Rectal smooth muscle tissue (tissue), 1 donor: Measurements from ENCODE around the gene PARD3.

Experiments
- H3K27ac ChIP-seq: one replicate; pipeline ENCODE4 v1.7.0; 2013; ENCODE audit warnings: low read depth, low read length, inconsistent platforms
- H3K27me3 ChIP-seq: one replicate; pipeline ENCODE4 v1.7.0; 2013; ENCODE audit warnings: low read length; ENCODE audit not compliant: control insufficient read depth, insufficient read depth
- H3K36me3 ChIP-seq: one replicate; pipeline ENCODE4 v1.7.0; 2013; ENCODE audit warnings: low read length; ENCODE audit not compliant: control insufficient read depth, insufficient read depth
- H3K4me1 ChIP-seq: one replicate; pipeline ENCODE4 v1.7.0; 2013; ENCODE audit warnings: low read length; ENCODE audit not compliant: control insufficient read depth, insufficient read depth
- H3K4me3 ChIP-seq: one replicate; pipeline ENCODE4 v1.7.0; 2013; ENCODE audit warnings: low read length
- H3K9ac ChIP-seq: one replicate; pipeline ENCODE4 v1.7.0; 2013; ENCODE audit warnings: low read length

PARD3 gene

GRCh38 chr10:34157501-34157900 lies 657.6 kb downstream of the PARD3 start:
- Histone ChIP-seq H3K27me3 (no peaks in the 10 kb centered on the region), H3K4me3 (no peak overlapping the region), H3K9ac (no peak overlapping the region), H3K27ac (no peak overlapping the region), H3K36me3 (no peaks in the 10 kb centered on the region), H3K4me1 (peaks cover 5% of the 10 kb centered on the region)

GRCh38 chr10:34156781-34157425 lies 658.2 kb downstream of the PARD3 start:
- Histone ChIP-seq H3K4me3 (no peak overlapping the region), H3K27ac (no peak overlapping the region), H3K9ac (no peak overlapping the region), H3K27me3 (no peaks in the 10 kb centered on the region), H3K36me3 (no peaks in the 10 kb centered on the region), H3K4me1 (peaks cover 5% of the 10 kb centered on the region)

GRCh38 chr10:34155812-34156211 lies 659.3 kb downstream of the PARD3 start:
- Histone ChIP-seq H3K4me1 (peaks cover 5% of the 10 kb centered on the region), H3K36me3 (no peaks in the 10 kb centered on the region), H3K9ac (no peak overlapping the region), H3K4me3 (no peak overlapping the region), H3K27me3 (no peaks in the 10 kb centered on the region), H3K27ac (no peak overlapping the region)

GRCh38 chr10:34154383-34154900 lies 660.7 kb downstream of the PARD3 start:
- no peak overlapping the region for H3K27ac ChIP-seq
- H3K9ac ChIP-seq: no peak overlapping the region
- no peaks in the 10 kb centered on the region for H3K27me3 ChIP-seq
- peaks cover 5% of the 10 kb centered on the region for H3K4me1 ChIP-seq
- H3K4me3 ChIP-seq: no peak overlapping the region
- H3K36me3 ChIP-seq: no peaks in the 10 kb centered on the region

- Histone ChIP-seq H3K9ac (no peak overlapping the region), H3K4me1 (peaks cover 5% of the 10 kb centered on the region), H3K36me3 (no peaks in the 10 kb centered on the region), H3K27ac (no peak overlapping the region), H3K27me3 (no peaks in the 10 kb centered on the region), H3K4me3 (no peak overlapping the region)
Observed at GRCh38 chr10:34153663-34154382, 661.3 kb downstream of the PARD3 start.

GRCh38 chr10:34152434-34152833 lies 662.7 kb downstream of the PARD3 start:
- no peak overlapping the region for H3K27ac ChIP-seq
- H3K9ac ChIP-seq: no peak overlapping the region
- H3K4me1 ChIP-seq: peaks cover 5% of the 10 kb centered on the region
- no peaks in the 10 kb centered on the region for H3K36me3 ChIP-seq
- H3K4me3 ChIP-seq: no peak overlapping the region
- H3K27me3 ChIP-seq: no peaks in the 10 kb centered on the region

GRCh38 chr10:34151931-34152330 lies 663.2 kb downstream of the PARD3 start:
- no peaks in the 10 kb centered on the region for H3K27me3 ChIP-seq
- H3K27ac ChIP-seq: no peak overlapping the region
- H3K4me1 ChIP-seq: peaks cover 3% of the 10 kb centered on the region
- H3K9ac ChIP-seq: no peak overlapping the region
- H3K36me3 ChIP-seq: no peaks in the 10 kb centered on the region
- no peak overlapping the region for H3K4me3 ChIP-seq

GRCh38 chr10:34151481-34151880 lies 663.6 kb downstream of the PARD3 start:
- Histone ChIP-seq H3K36me3 (no peaks in the 10 kb centered on the region), H3K27ac (no peak overlapping the region), H3K27me3 (no peaks in the 10 kb centered on the region), H3K9ac (no peak overlapping the region), H3K4me3 (no peak overlapping the region), H3K4me1 (no peaks in the 10 kb centered on the region)

GRCh38 chr10:34150103-34150502 lies 665.0 kb downstream of the PARD3 start:
- H3K27me3 ChIP-seq: no peaks in the 10 kb centered on the region

GRCh38 chr10:34148305-34148657 lies 666.8 kb downstream of the PARD3 start:
- H3K27me3 ChIP-seq: no peaks in the 10 kb centered on the region
- H3K9ac ChIP-seq: no peak overlapping the region
- H3K27ac ChIP-seq: no peak overlapping the region
- no peaks in the 10 kb centered on the region for H3K36me3 ChIP-seq
- H3K4me1 ChIP-seq: no peaks in the 10 kb centered on the region
- no peak overlapping the region for H3K4me3 ChIP-seq

More at GRCh38 chr10:34150103-34150502, 665.0 kb downstream of the PARD3 start:
- Histone ChIP-seq H3K4me1 (no peaks in the 10 kb centered on the region), H3K36me3 (no peaks in the 10 kb centered on the region), H3K27ac (no peak overlapping the region), H3K4me3 (no peak overlapping the region), H3K9ac (no peak overlapping the region)

- Histone ChIP-seq H3K27ac (no peak overlapping the region), H3K4me1 (no peaks in the 10 kb centered on the region), H3K4me3 (no peak overlapping the region), H3K9ac (no peak overlapping the region), H3K27me3 (no peaks in the 10 kb centered on the region), H3K36me3 (no peaks in the 10 kb centered on the region)
Observed at GRCh38 chr10:34147641-34148304, 667.3 kb downstream of the PARD3 start.

GRCh38 chr10:34145715-34146114 lies 669.4 kb downstream of the PARD3 start:
- H3K9ac ChIP-seq: no peak overlapping the region
- H3K4me1 ChIP-seq: no peaks in the 10 kb centered on the region
- H3K27ac ChIP-seq: no peak overlapping the region

More at GRCh38 chr10:34145715-34146114, 669.4 kb downstream of the PARD3 start:
- H3K4me3 ChIP-seq: no peak overlapping the region
- H3K36me3 ChIP-seq: no peaks in the 10 kb centered on the region
- H3K27me3 ChIP-seq: no peaks in the 10 kb centered on the region
